GM12878 (cell line): ENCODE measurements around the gene BCAR3. TPM values are rescaled to one million over a fixed set of nuclear protein-coding genes. Genes with fewer than 3 reads are reported as not detected.

Experiments
- ATAC-seq: fragments of 200-7000 bp; cut with Tn5 transposase; 3 replicates; pipeline ENCODE4 v1.9.1; 2020; ENCODE audit warnings: mild to moderate bottlenecking, moderate library complexity
- BruUV-seq: library from RNA; stranded (reverse); fragments of 400-500 nt; replicated peaks from 2 replicates; lab custom pipeline; 2021; lab: Mats Ljungman, UMichigan
- CTCF ChIA-PET: fragments of 300-600 bp; sonication (Branson Sonifier 250); formaldehyde crosslinking; extraction: SDS; loops from one replicate; lab custom pipeline; 2021; ENCODE audit warnings: inconsistent platforms; lab: Yijun Ruan, JAX
- POLR2A ChIA-PET: fragments of 350-600 bp; formaldehyde crosslinking; extraction: SDS; loops from one replicate; lab custom pipeline; 2021; ENCODE audit warnings: inconsistent platforms; lab: Charles Lee
- RAD21 ChIA-PET: fragments of 300-600 bp; sonication (Branson Sonifier 250); formaldehyde crosslinking; loops from one replicate; lab custom pipeline; 2023; ENCODE audit warnings: antibody characterized with exemption; ENCODE audit not compliant: unreplicated experiment; lab: Charles Lee
- SMC1A ChIA-PET: fragments of 300-600 bp; sonication (Branson Sonifier 250); formaldehyde crosslinking; loops from one replicate; lab custom pipeline; 2023; ENCODE audit not compliant: unreplicated experiment, uncharacterized antibody; lab: Charles Lee
- DNase-seq: peaks from one replicate; pipeline ENCODE4 v3.0.0-alpha.2; 2011; ENCODE audit warnings: low read depth, low spot score
- FAIRE-seq: peaks from 3 replicates; lab custom pipeline; 2011; peaks lifted over from hg19 to GRCh38; lab: Jason Lieb, UNC
- H2AFZ ChIP-seq: 2 replicates; pipeline ENCODE4 v1.6.0; 2011; ENCODE audit warnings: low read depth, low read length, control low read depth; ENCODE audit not compliant: control insufficient read depth
- H3K27ac ChIP-seq: 2 replicates; pipeline ENCODE4 v1.5.1; 2011; ENCODE audit warnings: control low read depth; ENCODE audit not compliant: control insufficient read depth, insufficient read depth
- H3K27me3 ChIP-seq, 2 experiments: replicated peaks in 1 of 2; 2 replicates each; pipeline versions ENCODE4 v1.6.0 to v1.6.1; 2011; ENCODE audit warnings: low read length in 1 of 2; ENCODE audit not compliant: control insufficient read depth in 2 of 2, insufficient read depth in 2 of 2
- H3K36me3 ChIP-seq, 2 experiments: 2 replicates each; pipeline ENCODE4 v1.5.1; 2011; ENCODE audit warnings: low read length in 1 of 2; ENCODE audit not compliant: control insufficient read depth in 2 of 2, insufficient read depth in 2 of 2
- H3K4me1 ChIP-seq: 2 replicates; pipeline ENCODE4 v1.6.1; 2011; ENCODE audit warnings: mild to moderate bottlenecking, low read length, moderate library complexity, mixed read lengths; ENCODE audit not compliant: control insufficient read depth, insufficient read depth
- H3K4me2 ChIP-seq: 2 replicates; pipeline ENCODE4 v1.6.0; 2011; ENCODE audit warnings: control low read depth; ENCODE audit not compliant: control insufficient read depth, insufficient read depth
- H3K4me3 ChIP-seq: fragments of 200-600 bp; sonication (generic); 2 replicates; pipeline ENCODE4 v1.5.1; 2016
- H3K79me2 ChIP-seq: 2 replicates; pipeline ENCODE4 v1.6.0; 2011; ENCODE audit warnings: low read length; ENCODE audit not compliant: control insufficient read depth, insufficient read depth
- H3K9ac ChIP-seq: 2 replicates; pipeline ENCODE4 v1.8.0; 2011; ENCODE audit warnings: low read length, control low read depth, mixed read lengths; ENCODE audit not compliant: control insufficient read depth, insufficient read depth
- H3K9me3 ChIP-seq: replicated peaks from 3 replicates; pipeline ENCODE4 v1.5.1; 2011; ENCODE audit warnings: mild to moderate bottlenecking, low read length; ENCODE audit not compliant: control insufficient read depth, insufficient read depth
- H4K20me1 ChIP-seq: 2 replicates; pipeline ENCODE4 v1.6.0; 2011; ENCODE audit not compliant: control insufficient read depth, insufficient read depth
- CEBPB ChIP-seq, 2 experiments: fragments of 150-350 bp in 1 of 2; IDR thresholded peaks; 2 replicates each; pipeline ENCODE4 v1.6.1; 2012 to 2014; ENCODE audit warnings: low read depth in 2 of 2, low read length in 2 of 2, borderline replicate concordance in 1 of 2, inconsistent platforms in 1 of 2
- IKZF1 ChIP-seq: fragments of 450-650 bp; conservative IDR thresholded peaks from 2 replicates; pipeline ENCODE4 v1.6.1; 2017; ENCODE audit warnings: antibody characterized with exemption, mild to moderate bottlenecking
- NFXL1 ChIP-seq: fragments of 450-650 bp; IDR thresholded peaks from 2 replicates; pipeline ENCODE4 v1.6.1; 2017; ENCODE audit warnings: antibody characterized with exemption, mild to moderate bottlenecking, borderline replicate concordance
- NR2C2 ChIP-seq: IDR thresholded peaks from 2 replicates; pipeline ENCODE4 v1.6.1; 2011; ENCODE audit warnings: borderline replicate concordance, low read depth; ENCODE audit not compliant: control insufficient read depth, insufficient read length
- TCF12 ChIP-seq: IDR thresholded peaks from 2 replicates; pipeline ENCODE4 v1.6.1; 2011; ENCODE audit warnings: low read depth, mild to moderate bottlenecking, low read length
- TCF7 ChIP-seq: IDR thresholded peaks from 2 replicates; pipeline ENCODE4 v1.6.1; 2014; ENCODE audit warnings: antibody characterized with exemption, borderline replicate concordance
- WGBS: methylation state at CpG from one replicate; pipeline ENCODE4 v1.1.6; 2016; ENCODE audit warnings: low lambda C conversion rate; ENCODE audit not compliant: insufficient replicate concordance, insufficient coverage; ENCODE audit errors: missing lambda C conversion rate; 5-methylcytosine and 5-hydroxymethylcytosine counted together
- in situ Hi-C: fragments of 300-500 bp; cut with MboI; formaldehyde crosslinking; loops from 9 replicates; pipeline ENCODE4 v1.14.3; 2018; ENCODE audit warnings: mixed read lengths
- intact Hi-C: fragments of 100-400 bp; cut with micrococcal nuclease; formaldehyde crosslinking; loops from one replicate; pipeline ENCODE4 v1.14.2; 2022; ENCODE audit not compliant: unreplicated experiment
- polyA plus RNA-seq, 11 experiments: library from polyadenylated mRNA; depleted of rRNA in 4 of 11; unstranded in 6 of 11; stranded (reverse) in 5 of 11; fragments of >200 nt; fragmentation: Nextera tagmentation in 4 of 11; fragmentation: Illumina TruSeq in 1 of 11; extraction: Ambion mirVana in 4 of 11; extraction: Trizol in 1 of 11; gene quantifications; 1 replicate in 1 of 11; 2 replicates in 10 of 11; pipeline versions ENCODE4 v1.2.1 to v1.2.3, GENCODE V29; 2011 to 2016; ENCODE audit warnings: inconsistent platforms in 2 of 11, missing spikeins in 2 of 11, low read depth in 1 of 11
- total RNA-seq, 4 experiments: library from RNA; depleted of rRNA in 3 of 4; stranded (reverse); fragments of >200 nt in 3 of 4; fragmentation: Illumina TruSeq in 1 of 4; extraction: Trizol in 1 of 4; gene quantifications; 2 replicates each; pipeline versions ENCODE4 v1.2.1 to v1.2.3, GENCODE V29; 2013 to 2021
- TF ChIP-seq, protein P1 (sequence below): fragments of 450-650 bp; IDR thresholded peaks from 2 replicates; pipeline ENCODE4 v1.6.1; 2017; ENCODE audit warnings: mild to moderate bottlenecking, moderate library complexity

BCAR3 gene
- total and polyA plus RNA-seq, 10 of the 15 experiments (the other 5 are each of a cell fraction or from before 2014, with no cell fraction given) = 1.3 to 6.6 (median 1.8) TPM

DNA sequence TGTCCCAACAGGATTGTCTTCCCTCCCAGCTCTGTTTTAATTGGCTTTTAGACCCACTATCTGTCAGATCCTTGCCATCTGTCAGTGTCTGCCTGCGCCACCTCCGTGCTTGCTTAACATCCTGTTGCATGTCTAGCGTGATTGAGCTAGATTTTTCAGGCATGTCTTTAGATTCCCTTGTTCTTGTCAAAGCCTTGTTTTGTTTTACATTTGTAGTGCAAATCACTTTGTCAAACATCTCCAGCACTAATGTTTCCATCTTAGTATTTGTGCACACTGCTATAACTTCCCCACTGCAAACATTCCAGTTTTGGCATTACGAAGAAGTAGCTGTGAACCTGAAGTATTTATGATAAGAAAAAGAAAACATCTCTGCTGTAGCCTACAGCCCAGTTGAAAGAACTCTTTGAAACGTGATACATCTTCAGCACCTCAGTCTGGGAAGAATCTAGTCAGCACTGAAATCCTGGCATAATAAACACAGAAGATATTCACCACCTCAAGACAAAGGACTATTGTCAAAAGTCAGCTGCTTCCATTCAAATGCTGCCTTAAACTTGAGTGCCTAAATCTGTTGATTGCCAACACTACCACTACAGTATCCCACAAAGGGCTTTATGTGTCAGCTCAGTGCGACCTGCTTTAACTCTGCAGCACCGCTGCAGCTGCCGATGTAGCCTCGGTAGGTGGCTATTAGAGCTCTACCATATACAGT lies 128.7 kb downstream of the BCAR3 start (continued):
- TF ChIP-seq, protein P1, sequence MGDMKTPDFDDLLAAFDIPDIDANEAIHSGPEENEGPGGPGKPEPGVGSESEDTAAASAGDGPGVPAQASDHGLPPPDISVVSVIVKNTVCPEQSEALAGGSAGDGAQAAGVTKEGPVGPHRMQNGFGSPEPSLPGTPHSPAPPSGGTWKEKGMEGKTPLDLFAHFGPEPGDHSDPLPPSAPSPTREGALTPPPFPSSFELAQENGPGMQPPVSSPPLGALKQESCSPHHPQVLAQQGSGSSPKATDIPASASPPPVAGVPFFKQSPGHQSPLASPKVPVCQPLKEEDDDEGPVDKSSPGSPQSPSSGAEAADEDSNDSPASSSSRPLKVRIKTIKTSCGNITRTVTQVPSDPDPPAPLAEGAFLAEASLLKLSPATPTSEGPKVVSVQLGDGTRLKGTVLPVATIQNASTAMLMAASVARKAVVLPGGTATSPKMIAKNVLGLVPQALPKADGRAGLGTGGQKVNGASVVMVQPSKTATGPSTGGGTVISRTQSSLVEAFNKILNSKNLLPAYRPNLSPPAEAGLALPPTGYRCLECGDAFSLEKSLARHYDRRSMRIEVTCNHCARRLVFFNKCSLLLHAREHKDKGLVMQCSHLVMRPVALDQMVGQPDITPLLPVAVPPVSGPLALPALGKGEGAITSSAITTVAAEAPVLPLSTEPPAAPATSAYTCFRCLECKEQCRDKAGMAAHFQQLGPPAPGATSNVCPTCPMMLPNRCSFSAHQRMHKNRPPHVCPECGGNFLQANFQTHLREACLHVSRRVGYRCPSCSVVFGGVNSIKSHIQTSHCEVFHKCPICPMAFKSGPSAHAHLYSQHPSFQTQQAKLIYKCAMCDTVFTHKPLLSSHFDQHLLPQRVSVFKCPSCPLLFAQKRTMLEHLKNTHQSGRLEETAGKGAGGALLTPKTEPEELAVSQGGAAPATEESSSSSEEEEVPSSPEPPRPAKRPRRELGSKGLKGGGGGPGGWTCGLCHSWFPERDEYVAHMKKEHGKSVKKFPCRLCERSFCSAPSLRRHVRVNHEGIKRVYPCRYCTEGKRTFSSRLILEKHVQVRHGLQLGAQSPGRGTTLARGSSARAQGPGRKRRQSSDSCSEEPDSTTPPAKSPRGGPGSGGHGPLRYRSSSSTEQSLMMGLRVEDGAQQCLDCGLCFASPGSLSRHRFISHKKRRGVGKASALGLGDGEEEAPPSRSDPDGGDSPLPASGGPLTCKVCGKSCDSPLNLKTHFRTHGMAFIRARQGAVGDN = no peak
- TF ChIP-seq TCF7 = no peak
- no peak for TF ChIP-seq CEBPB (IDR thresholded peaks at IDR 0.05; ENCODE audit: borderline replicate concordance in 1 of 2, low read depth in 2 of 2, low read length in 2 of 2)

DNA sequence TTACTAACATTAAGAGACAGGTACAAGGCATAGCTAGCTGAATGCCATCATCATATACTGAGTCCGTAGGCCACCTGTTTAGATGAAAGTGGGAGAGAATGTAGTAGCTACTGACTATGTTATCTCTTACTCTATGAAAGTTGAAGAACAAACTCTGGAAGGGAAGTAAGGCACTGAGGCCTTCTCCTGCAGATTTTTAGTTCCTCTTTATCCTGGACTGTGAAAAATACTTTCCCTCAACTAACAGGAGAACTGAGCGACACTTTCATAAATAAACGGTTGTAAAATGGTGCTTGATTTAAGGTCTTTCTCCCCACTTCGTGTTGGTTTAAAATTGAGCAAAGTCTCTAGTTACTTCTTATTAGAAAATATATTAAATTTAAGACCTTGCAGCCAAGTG lies 131.8 kb downstream of the BCAR3 start:
- Histone ChIP-seq H3K79me2 (no peaks in the 10 kb centered on the region), H3K9ac (no peak overlapping the region), H3K4me1 (no peaks in the 10 kb centered on the region), H3K27me3 (no peaks in the 10 kb centered on the region; a peak in 2 of 4 replicates), H3K27ac (no peak overlapping the region), H3K9me3 (no peaks in the 10 kb centered on the region), H4K20me1 (no peaks in the 10 kb centered on the region), H2AFZ (no peak overlapping the region), H3K36me3 (no peaks in the 10 kb centered on the region), H3K4me3 (no peak overlapping the region), H3K4me2 (no peak overlapping the region)
- no peak for TF ChIP-seq IKZF1
- no peak for TF ChIP-seq NR2C2
- no peak for TF ChIP-seq NFXL1
- no peak for TF ChIP-seq TCF12
- RAD21 ChIA-PET = no interaction called here
- POLR2A ChIA-PET = no interaction called here
- intact Hi-C loops = no loop called here
- no peak for ATAC-seq
- no TSS peak for BruUV-seq
- FAIRE-seq = no peak
- SMC1A ChIA-PET = no interaction called here
- DNase-seq = no peak
- CTCF ChIA-PET = interaction anchor here (0.5 kb wide), 1 partner anchor 836 kb away, joined by 3 read pairs; no protein-coding TSS in a partner anchor
- in situ Hi-C loops = no loop called here
- WGBS = 61% methylated on average over 4 of the region's 4 CpGs
